HG03378 (cell line): ENCODE results near the gene KLF2.

Source experiments
- ATAC-seq: cut with Tn5 transposase; IDR thresholded peaks from one replicate; pipeline ENCODE4 v1.9.1; 2021; ENCODE audit warnings: mild to moderate bottlenecking, moderate library complexity; ENCODE audit not compliant: unreplicated experiment

KLF2 gene

GRCh38 chr19:16375157-16375935, 50.7 kb downstream of the KLF2 start:
- no peak for ATAC-seq

- no peak for ATAC-seq
These were observed 51.2 kb downstream of the KLF2 start for GRCh38 chr19:16375936-16376185.

- no peak for ATAC-seq
These were observed 51.6 kb downstream of the KLF2 start for GRCh38 chr19:16376241-16376640.

- no peak for ATAC-seq
These were observed 52.0 kb downstream of the KLF2 start for GRCh38 chr19:16376649-16377048.

- ATAC-seq: no peak
These were observed 52.9 kb downstream of the KLF2 start for GRCh38 chr19:16377521-16377920.
